Pancreas (tissue), 10 donors: ENCODE measurements around the gene PTOV1. TPM values are rescaled to one million over a fixed set of nuclear protein-coding genes. Genes with fewer than 3 reads are reported as not detected.

Experiments
- ATAC-seq, 4 donors: fragments of 200-7000 bp; cut with Tn5 transposase; one replicate each; pipeline versions ENCODE4 v1.8.0 to v1.9.1; 2020; ENCODE audit warnings: mild to moderate bottlenecking in 4 of 4, moderate library complexity in 4 of 4
- DNase-seq, 6 donors: peaks; one replicate each; pipeline ENCODE4 v3.0.0-alpha.2; 2020
- FAIRE-seq: peaks from 2 replicates; lab custom pipeline; 2012; peaks lifted over from hg19 to GRCh38; lab: Jason Lieb, UNC
- H3K27ac ChIP-seq, 4 donors: fragments of 200-600 bp; sonication (generic); 1 replicate in 3 of 4; 2 replicates in 1 of 4; pipeline versions ENCODE4 v1.5.0 to v1.8.0; 2020
- H3K27me3 ChIP-seq, 4 donors: fragments of 200-600 bp; one replicate each; pipeline ENCODE4 v1.8.0; 2021
- H3K36me3 ChIP-seq, 3 donors: fragments of 200-600 bp; sonication (generic) in 1 of 3; one replicate each; pipeline versions ENCODE4 v1.5.0 to v1.8.0; 2020 to 2021
- H3K4me1 ChIP-seq, 3 donors: fragments of 200-600 bp; one replicate each; pipeline ENCODE4 v1.8.0; 2021
- H3K4me3 ChIP-seq, 4 donors: fragments of 200-600 bp; sonication (generic) in 2 of 4; one replicate each; pipeline versions ENCODE4 v1.5.0 to v1.8.0; 2020 to 2021
- H3K9me3 ChIP-seq, 4 donors: fragments of 200-600 bp; one replicate each; pipeline ENCODE4 v1.8.0; 2021
- CTCF ChIP-seq, 4 donors: fragments of 200-600 bp; sonication (generic) in 3 of 4; IDR thresholded peaks; one replicate each; pipeline versions ENCODE4 v1.5.0 to v1.8.0; 2021; ENCODE audit warnings: antibody characterized with exemption in 4 of 4
- WGBS, 2 donors: extraction: QIAGEN DNeasy Blood & Tissue Kit; methylation state at CpG; one replicate each; pipeline ENCODE4 v1.1.7; 2013; 5-methylcytosine and 5-hydroxymethylcytosine counted together
- intact Hi-C, 3 donors: fragments of 100-400 bp; cut with DNase I; formaldehyde crosslinking; loops; one replicate each; pipeline versions ENCODE4 v1.11.1 to v1.14.2; 2022
- polyA plus RNA-seq, 2 donors: library from polyadenylated mRNA; stranded (reverse); fragments of 200-250 nt; gene quantifications; one replicate each; pipeline ENCODE4 v1.2.3, GENCODE V29; 2013
- total RNA-seq, 6 donors: library from RNA; stranded (reverse); fragmentation: NEBNext Ultra II Directional in 4 of 6; extraction: Animal tissue kit (Norgen Biotek cat#: 25700) in 4 of 6; gene quantifications; one replicate each; pipeline versions ENCODE4 v1.2.1 to v1.2.4, GENCODE V29; 2021 to 2023
- donor health status: healthy with polysubstance abuse.
- donor health status: DM: no; HTN: no; CAD: no; lungs with moderate emphysema.
- donor health status: DM: no; HTN: no; CAD: no.
- donor health status: control.
- donor health status: control.
- donor health status: Bipolar disorder and iron deficiency.
- donor health status: DM: yes; HTN: yes; CAD: no.
- donor health status: DM: no; HTN: no; CAD: no.
- donor health status: DM: no; HTN: no; CAD: no.
- donor health status: DM: yes; HTN: yes; CAD: no.

The PTOV1 gene
- total and polyA plus RNA-seq, 8 donors, result 48.8 to 191 (median 76.0) TPM

- no peak for TF ChIP-seq CTCF (IDR thresholded peaks at IDR 0.05)
- ATAC-seq (no peak), FAIRE-seq (no peak), DNase-seq (peak in 2 of 6 donors; percentile 20 to 79)
- H3K4me3 ChIP-seq, result no peak overlapping the region
- peaks cover 9 to 27% (median 18%) of the 10 kb centered on the region in 3 donors for H3K36me3 ChIP-seq
- whole genome bisulfite sequencing, 2 donors, result 45 to 87% methylated on average over 49 to 54 of the region's 54 CpGs
- no peaks in the 10 kb centered on the region for H3K27me3 ChIP-seq
- H3K27ac ChIP-seq, result no peak overlapping the region
- intact Hi-C loops, result no loop called here
- H3K4me1 ChIP-seq, result no peaks in the 10 kb centered on the region
- no peaks in the 10 kb centered on the region for H3K9me3 ChIP-seq
Measured at GRCh38 chr19:49887665-49888509, 36.9 kb downstream of the PTOV1 start.

- H3K27me3 ChIP-seq, result no peaks in the 10 kb centered on the region
- ATAC-seq (no peak), FAIRE-seq (no peak), DNase-seq (peak in 2 of 6 donors; percentile 12 to 23)
- H3K27ac ChIP-seq, result no peak overlapping the region
- 30 to 77% methylated on average over 15 to 18 of the region's 18 CpGs for WGBS, 2 donors
- H3K9me3 ChIP-seq, result no peaks in the 10 kb centered on the region
- H3K4me3 ChIP-seq, result no peak overlapping the region
- intact Hi-C loops, result no loop called here
- TF ChIP-seq CTCF (IDR thresholded peaks at IDR 0.05), result no peak
- H3K4me1 ChIP-seq, result no peaks in the 10 kb centered on the region
- H3K36me3 ChIP-seq, result peaks cover 9 to 21% (median 12%) of the 10 kb centered on the region in 3 donors
Measured at GRCh38 chr19:49888510-49888824, 37.5 kb downstream of the PTOV1 start.

DNA sequence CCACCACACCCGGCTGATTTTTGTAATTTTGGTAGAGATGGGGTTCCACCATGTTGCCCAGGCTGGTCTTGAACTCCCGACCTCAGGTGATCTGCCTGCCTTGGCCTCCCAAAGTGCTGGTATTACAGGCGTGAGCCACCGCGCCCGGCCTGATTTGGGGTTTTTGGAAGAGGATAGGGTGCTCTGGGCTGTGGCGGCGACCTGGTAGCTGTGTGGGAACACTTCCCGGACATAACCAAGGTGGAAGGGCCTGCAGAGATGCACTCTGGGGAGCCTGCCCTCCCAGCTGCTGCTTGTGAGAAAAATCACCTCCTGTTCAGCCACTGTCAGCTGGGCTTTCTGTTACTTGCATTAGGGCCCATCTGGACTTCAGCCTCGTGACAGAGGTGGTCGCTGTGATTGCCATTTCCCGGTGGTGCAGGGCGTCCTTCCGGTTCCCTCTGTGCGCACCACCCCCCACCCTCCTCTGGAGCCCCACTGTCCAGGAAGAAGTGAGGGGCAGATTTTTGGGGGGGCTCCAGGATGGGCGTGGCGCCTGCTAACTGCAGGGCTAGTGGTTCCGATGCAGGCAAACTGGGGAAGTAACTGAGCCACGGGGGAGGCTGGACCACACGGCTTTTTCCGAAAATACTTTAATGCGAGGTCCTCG is 38.2 kb downstream of the PTOV1 start:
- FAIRE-seq (no peak), ATAC-seq (peak in 1 of 4 donors; percentile 1), DNase-seq (peak in 2 of 6 donors; percentile 14 to 28)
- no peak for TF ChIP-seq CTCF (IDR thresholded peaks at IDR 0.05)
- Histone ChIP-seq H3K4me1 (no peaks in the 10 kb centered on the region), H3K9me3 (no peaks in the 10 kb centered on the region), H3K27ac (no peak overlapping the region), H3K27me3 (no peaks in the 10 kb centered on the region), H3K36me3 (peaks cover 3 to 14% (median 5%) of the 10 kb centered on the region in 3 donors), H3K4me3 (no peak overlapping the region)
- WGBS, 2 donors, result 92 to 93% methylated on average over 23 of the region's 23 CpGs
- intact Hi-C loops, result no loop called here

GRCh38 chr19:49889687-49890348 is 38.9 kb downstream of the PTOV1 start:
- H3K9me3 ChIP-seq, result no peaks in the 10 kb centered on the region
- 22 to 26% methylated on average over 71 of the region's 71 CpGs for WGBS, 2 donors
- peak; percentile 65 to 87 (median 78) for ATAC-seq
- peak; percentile 46 to 71 (median 60) for TF ChIP-seq CTCF (IDR thresholded peaks at IDR 0.05)
- H3K4me1 ChIP-seq, result no peaks in the 10 kb centered on the region
- no peak overlapping the region for H3K27ac ChIP-seq
- peak; percentile 38 to 87 (median 66) for DNase-seq
- no peaks in the 10 kb centered on the region for H3K27me3 ChIP-seq
- no peak for FAIRE-seq
- H3K4me3 ChIP-seq, result peak overlapping the region in 3 of 4 donors; percentile 18 to 26 (median 19)
- peaks cover 0 to 8% (median under 1%) of the 10 kb centered on the region in 3 donors for H3K36me3 ChIP-seq
- intact Hi-C loops, result no loop called here
